ENCODE measurements around the gene LSM14B. TPM values are rescaled to one million over a fixed set of nuclear protein-coding genes. Genes with fewer than 3 reads are reported as not detected.
"Not testable (repeated sequence)": the region's sequence is repeated elsewhere in the genome, so short reads cannot be mapped to it uniquely, and the experiment has no call there.

The LSM14B gene
- 64.4 and 85.8 TPM in 2 replicates for total RNA-seq

GRCh38 chr20:62121776-62122653, at the start of gene LSM14B:
Gene LSM14B, plus strand, starts transcription at chr20:62122475. Its CDS starts 192 bp downstream, at chr20:62122667.
- DNase-seq (ENCODE audit: low read depth) (peak; percentile 87), FAIRE-seq (no peak)
- peaks cover 12% of the 10 kb centered on the region for H3K36me3 ChIP-seq (ENCODE audit: control insufficient read depth, insufficient read depth, low read length)
- H3K4me3 ChIP-seq (ENCODE audit: low read depth, low read length): peak within 1 kb of the TSS; percentile 61
- TF ChIP-seq, protein P1, sequence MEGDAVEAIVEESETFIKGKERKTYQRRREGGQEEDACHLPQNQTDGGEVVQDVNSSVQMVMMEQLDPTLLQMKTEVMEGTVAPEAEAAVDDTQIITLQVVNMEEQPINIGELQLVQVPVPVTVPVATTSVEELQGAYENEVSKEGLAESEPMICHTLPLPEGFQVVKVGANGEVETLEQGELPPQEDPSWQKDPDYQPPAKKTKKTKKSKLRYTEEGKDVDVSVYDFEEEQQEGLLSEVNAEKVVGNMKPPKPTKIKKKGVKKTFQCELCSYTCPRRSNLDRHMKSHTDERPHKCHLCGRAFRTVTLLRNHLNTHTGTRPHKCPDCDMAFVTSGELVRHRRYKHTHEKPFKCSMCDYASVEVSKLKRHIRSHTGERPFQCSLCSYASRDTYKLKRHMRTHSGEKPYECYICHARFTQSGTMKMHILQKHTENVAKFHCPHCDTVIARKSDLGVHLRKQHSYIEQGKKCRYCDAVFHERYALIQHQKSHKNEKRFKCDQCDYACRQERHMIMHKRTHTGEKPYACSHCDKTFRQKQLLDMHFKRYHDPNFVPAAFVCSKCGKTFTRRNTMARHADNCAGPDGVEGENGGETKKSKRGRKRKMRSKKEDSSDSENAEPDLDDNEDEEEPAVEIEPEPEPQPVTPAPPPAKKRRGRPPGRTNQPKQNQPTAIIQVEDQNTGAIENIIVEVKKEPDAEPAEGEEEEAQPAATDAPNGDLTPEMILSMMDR (IDR thresholded peaks at IDR 0.05; ENCODE audit: insufficient read depth, low read length, severe bottlenecking): no peak
- H3K27me3 ChIP-seq (ENCODE audit: control insufficient read depth, insufficient read depth, low read length): peaks cover 2% of the 10 kb centered on the region

DNA sequence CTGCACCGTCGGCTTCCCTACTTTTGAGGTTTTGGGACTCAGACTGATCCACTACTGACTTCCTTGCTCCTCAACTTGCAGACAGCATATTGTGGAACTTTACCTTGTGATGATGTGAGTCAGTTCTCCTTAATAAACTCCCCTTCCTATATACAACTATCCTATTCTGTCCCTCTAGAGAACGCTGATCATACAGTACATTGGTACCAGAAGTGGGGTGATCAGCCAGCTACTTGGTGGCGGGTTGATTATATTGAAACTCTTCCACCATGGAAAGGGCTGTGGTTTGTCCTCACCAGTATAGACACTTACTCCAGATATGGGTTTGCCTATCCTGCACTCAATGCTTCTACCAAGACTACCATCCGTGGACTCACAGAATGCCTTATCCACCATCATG, 49.0 kb upstream of the LSM14B start:
- no peak for FAIRE-seq

DNA sequence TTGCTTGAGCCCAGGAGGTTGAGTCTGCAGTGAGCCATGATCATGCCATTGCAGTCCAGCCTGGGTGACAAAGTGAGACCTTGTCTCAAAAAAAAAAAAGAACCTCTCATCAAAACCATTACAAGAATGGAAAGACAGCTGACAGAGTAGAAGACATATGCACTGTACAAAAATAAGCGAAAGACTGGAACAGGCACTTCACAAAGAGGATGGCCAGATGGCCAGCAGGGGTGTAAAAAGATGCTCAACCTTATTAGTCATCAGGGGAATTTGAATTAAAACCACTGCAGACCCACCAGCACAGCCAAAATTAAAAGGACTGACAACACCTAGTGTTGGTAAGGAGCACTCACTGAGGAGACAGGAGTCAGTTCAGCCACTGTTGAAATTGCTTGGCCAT, 43.1 kb upstream of the LSM14B start:
- DNase-seq (ENCODE audit: low read depth): no peak
- FAIRE-seq: no peak
- Histone ChIP-seq H3K4me3 (ENCODE audit: low read depth, low read length) (no peak overlapping the region), H3K27me3 (ENCODE audit: control insufficient read depth, insufficient read depth, low read length) (peaks cover 2% of the 10 kb centered on the region), H3K36me3 (ENCODE audit: control insufficient read depth, insufficient read depth, low read length) (no peaks in the 10 kb centered on the region)
- TF ChIP-seq, protein P1 (IDR thresholded peaks at IDR 0.05; ENCODE audit: insufficient read depth, low read length, severe bottlenecking): no peak

More for the DNA sequence above, 49.0 kb upstream of the LSM14B start:
- no peak for DNase-seq (ENCODE audit: low read depth)
- no peaks in the 10 kb centered on the region for H3K27me3 ChIP-seq (ENCODE audit: control insufficient read depth, insufficient read depth, low read length)
- H3K36me3 ChIP-seq (ENCODE audit: control insufficient read depth, insufficient read depth, low read length): no peaks in the 10 kb centered on the region
- TF ChIP-seq, protein P1 (IDR thresholded peaks at IDR 0.05; ENCODE audit: insufficient read depth, low read length, severe bottlenecking): no peak
- no peak overlapping the region for H3K4me3 ChIP-seq (ENCODE audit: low read depth, low read length)

GRCh38 chr20:62080249-62080990, 41.9 kb upstream of the LSM14B start:
- no peaks in the 10 kb centered on the region for H3K36me3 ChIP-seq (ENCODE audit: control insufficient read depth, insufficient read depth, low read length)
- FAIRE-seq: no peak
- H3K27me3 ChIP-seq (ENCODE audit: control insufficient read depth, insufficient read depth, low read length): peaks cover 2% of the 10 kb centered on the region
- DNase-seq (ENCODE audit: low read depth): no peak
- TF ChIP-seq, protein P1 (IDR thresholded peaks at IDR 0.05; ENCODE audit: insufficient read depth, low read length, severe bottlenecking): no peak
- no peak overlapping the region for H3K4me3 ChIP-seq (ENCODE audit: low read depth, low read length)

DNA sequence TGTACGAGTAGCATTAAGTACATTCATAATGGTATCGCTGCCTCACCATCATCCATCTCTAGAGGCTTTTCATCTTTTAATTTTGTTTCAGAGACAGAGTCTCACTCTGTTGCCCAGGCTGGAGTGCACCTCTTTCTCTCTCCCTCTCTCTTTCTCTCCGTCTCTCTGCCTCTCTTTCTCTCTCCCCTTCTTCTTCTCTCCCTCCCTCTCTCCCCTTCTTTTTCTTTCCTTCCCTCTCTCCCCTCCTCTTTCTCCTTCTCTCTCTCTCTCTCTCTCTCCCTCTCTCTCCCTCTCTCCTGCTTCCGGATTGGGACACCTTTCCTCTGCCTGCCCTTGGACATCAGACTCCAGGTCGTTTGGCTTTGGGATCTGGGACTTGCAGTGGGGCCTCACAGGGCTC, 39.0 kb upstream of the LSM14B start:
- no peak for FAIRE-seq
- H3K27me3 ChIP-seq (ENCODE audit: control insufficient read depth, insufficient read depth, low read length): peaks cover 2% of the 10 kb centered on the region

GRCh38 chr20:62084224-62084623, 38.1 kb upstream of the LSM14B start:
- not testable (repeated sequence) for FAIRE-seq; H3K36me3 ChIP-seq (ENCODE audit: control insufficient read depth, insufficient read depth, low read length); H3K4me3 ChIP-seq (ENCODE audit: low read depth, low read length); H3K27me3 ChIP-seq (ENCODE audit: control insufficient read depth, insufficient read depth, low read length); DNase-seq (ENCODE audit: low read depth)

More for the DNA sequence above, 39.0 kb upstream of the LSM14B start:
- DNase-seq (ENCODE audit: low read depth): no peak
- Histone ChIP-seq H3K36me3 (ENCODE audit: control insufficient read depth, insufficient read depth, low read length) (no peaks in the 10 kb centered on the region), H3K4me3 (ENCODE audit: low read depth, low read length) (no peak overlapping the region)
- TF ChIP-seq, protein P1 (IDR thresholded peaks at IDR 0.05; ENCODE audit: insufficient read depth, low read length, severe bottlenecking): no peak
